ENCODE data around the gene CRYBB3.

The CRYBB3 gene

GRCh38 chr22:25205847-25206246 is 6.2 kb downstream of the CRYBB3 start:
- DNase-seq (no peak), ATAC-seq (replicated peaks) (no peak)
- Mint-ChIP-seq H3K4me1 (peaks cover 0 to 1% of the 10 kb centered on the region in 2 donors), H3K4me3 (no peak overlapping the region), H3K36me3 (no peaks in the 10 kb centered on the region), H3K27ac (no peak overlapping the region), H3K27me3 (peaks cover 6 to 10% of the 10 kb centered on the region in 2 donors), H3K9me3 (peaks cover 0 to 3% of the 10 kb centered on the region in 2 donors)

- Mint-ChIP-seq H3K27ac (no peak overlapping the region), H3K36me3 (no peaks in the 10 kb centered on the region), H3K27me3 (peaks cover 6 to 10% of the 10 kb centered on the region in 2 donors), H3K4me1 (peaks cover 0 to 1% of the 10 kb centered on the region in 2 donors), H3K9me3 (peaks cover 0 to 3% of the 10 kb centered on the region in 2 donors), H3K4me3 (no peak overlapping the region)
- DNase-seq: no peak
- ATAC-seq (replicated peaks): no peak
Measured at GRCh38 chr22:25206998-25207397, 7.3 kb downstream of the CRYBB3 start.

GRCh38 chr22:25207553-25208157 is 8.0 kb downstream of the CRYBB3 start:
- ATAC-seq (replicated peaks) (no peak), DNase-seq (no peak)
- Mint-ChIP-seq H3K4me3 (no peak overlapping the region), H3K27ac (no peak overlapping the region), H3K27me3 (peaks cover 6% of the 10 kb centered on the region in 2 donors), H3K4me1 (no peaks in the 10 kb centered on the region), H3K9me3 (peaks cover 0 to 3% of the 10 kb centered on the region in 2 donors), H3K36me3 (no peaks in the 10 kb centered on the region)

DNA sequence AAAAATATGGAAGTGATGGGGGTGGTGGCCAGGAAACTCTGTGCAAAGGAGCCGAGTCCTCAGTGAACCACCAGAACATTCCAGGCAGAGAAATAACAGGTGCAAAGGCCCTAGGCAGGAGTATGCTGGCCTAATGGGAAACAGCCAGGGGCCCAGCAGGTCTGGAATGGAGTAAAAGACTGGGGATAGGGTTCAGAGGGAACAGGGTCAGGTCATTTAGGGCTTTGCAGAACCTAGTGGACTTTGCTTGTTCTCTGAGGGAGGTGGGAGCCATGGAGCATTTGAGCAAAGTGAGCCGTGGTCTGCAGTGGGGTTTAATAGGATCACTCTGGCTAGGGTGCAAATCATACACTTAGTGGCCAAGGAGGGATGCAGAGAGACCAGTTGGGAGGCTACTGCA is 8.7 kb downstream of the CRYBB3 start:
- H3K27me3 Mint-ChIP-seq: peaks cover 6% of the 10 kb centered on the region in 2 donors
- H3K4me1 Mint-ChIP-seq: no peaks in the 10 kb centered on the region
- H3K27ac Mint-ChIP-seq: no peak overlapping the region
- H3K9me3 Mint-ChIP-seq: peaks cover 2 to 4% of the 10 kb centered on the region in 2 donors
- H3K4me3 Mint-ChIP-seq: no peak overlapping the region
- ATAC-seq (replicated peaks) (no peak), DNase-seq (no peak)
- H3K36me3 Mint-ChIP-seq: no peaks in the 10 kb centered on the region

GRCh38 chr22:25208743-25209505 is 9.3 kb downstream of the CRYBB3 start:
- no peak overlapping the region for H3K27ac Mint-ChIP-seq
- peaks cover 11 to 12% of the 10 kb centered on the region in 2 donors for H3K27me3 Mint-ChIP-seq
- H3K4me3 Mint-ChIP-seq: no peak overlapping the region
- DNase-seq (no peak), ATAC-seq (replicated peaks) (no peak)
- peaks cover 7% of the 10 kb centered on the region in 2 donors for H3K9me3 Mint-ChIP-seq
- H3K36me3 Mint-ChIP-seq: no peaks in the 10 kb centered on the region
- H3K4me1 Mint-ChIP-seq: no peaks in the 10 kb centered on the region

DNA sequence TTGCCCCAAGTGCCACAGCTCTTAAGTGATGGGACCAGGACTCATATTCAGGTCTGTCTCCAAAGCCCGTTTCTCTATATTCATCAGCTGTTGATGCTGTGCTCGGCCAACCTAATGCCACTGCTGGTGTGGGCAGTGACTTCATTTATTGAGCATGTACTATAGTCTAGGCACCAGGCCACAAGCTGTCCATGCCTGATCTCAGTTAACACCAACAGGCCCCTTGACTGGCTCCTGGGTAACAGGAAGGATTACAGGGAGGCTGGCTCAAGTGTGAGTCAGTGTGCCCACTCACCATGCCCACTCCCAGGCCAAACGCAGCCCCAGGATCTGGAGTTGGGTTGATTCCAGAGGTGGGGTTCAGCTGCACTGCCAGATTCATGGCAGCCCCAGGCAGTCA is 11.1 kb downstream of the CRYBB3 start:
- DNase-seq (no peak), ATAC-seq (replicated peaks) (no peak)
- no peak overlapping the region for H3K4me3 Mint-ChIP-seq
- no peak overlapping the region for H3K27ac Mint-ChIP-seq
- H3K27me3 Mint-ChIP-seq: peaks cover 11 to 12% of the 10 kb centered on the region in 2 donors
- H3K36me3 Mint-ChIP-seq: no peaks in the 10 kb centered on the region
- peaks cover 7% of the 10 kb centered on the region in 2 donors for H3K9me3 Mint-ChIP-seq
- no peaks in the 10 kb centered on the region for H3K4me1 Mint-ChIP-seq

DNA sequence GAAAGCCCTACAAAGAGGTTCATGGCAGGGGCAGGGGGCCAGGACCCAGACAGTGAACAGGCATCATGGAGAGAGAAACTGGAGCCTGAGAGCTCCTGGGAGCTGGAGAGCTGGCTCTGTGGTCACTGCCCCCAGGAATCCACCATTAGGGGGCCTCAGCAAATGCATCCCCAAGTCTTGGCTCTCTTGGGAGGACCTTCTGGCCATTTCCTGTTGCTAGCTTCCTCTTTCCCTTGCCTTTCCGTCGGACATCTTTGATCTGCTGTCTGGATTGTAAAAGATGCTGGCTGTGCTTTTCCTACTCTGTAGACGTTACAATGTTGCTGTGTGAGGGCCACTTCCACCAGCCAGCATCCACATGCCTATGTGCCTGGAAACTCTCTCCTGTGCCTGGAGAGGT is 12.7 kb downstream of the CRYBB3 start:
- H3K27me3 Mint-ChIP-seq: peaks cover 11 to 12% of the 10 kb centered on the region in 2 donors

GRCh38 chr22:25213221-25213620 is 13.6 kb downstream of the CRYBB3 start:
- H3K36me3 Mint-ChIP-seq: no peaks in the 10 kb centered on the region
- ATAC-seq (replicated peaks): no peak
- H3K27ac Mint-ChIP-seq: no peak overlapping the region
- H3K9me3 Mint-ChIP-seq: peaks cover 4 to 7% of the 10 kb centered on the region in 2 donors
- DNase-seq: no peak
- no peaks in the 10 kb centered on the region for H3K4me1 Mint-ChIP-seq
- H3K4me3 Mint-ChIP-seq: no peak overlapping the region
- peaks cover 11 to 13% of the 10 kb centered on the region in 2 donors for H3K27me3 Mint-ChIP-seq

More for the DNA sequence above, 12.7 kb downstream of the CRYBB3 start:
- DNase-seq (no peak), ATAC-seq (replicated peaks) (no peak)
- Mint-ChIP-seq H3K27ac (no peak overlapping the region), H3K9me3 (peaks cover 7% of the 10 kb centered on the region in 2 donors), H3K4me3 (no peak overlapping the region), H3K4me1 (no peaks in the 10 kb centered on the region), H3K36me3 (no peaks in the 10 kb centered on the region)

- Mint-ChIP-seq H3K4me1 (no peaks in the 10 kb centered on the region), H3K27ac (no peak overlapping the region), H3K27me3 (peaks cover 14 to 15% of the 10 kb centered on the region in 2 donors), H3K36me3 (no peaks in the 10 kb centered on the region), H3K4me3 (no peak overlapping the region), H3K9me3 (peaks cover 4 to 7% of the 10 kb centered on the region in 2 donors)
- ATAC-seq (replicated peaks) (no peak), DNase-seq (no peak)
Measured at GRCh38 chr22:25216230-25216629, 16.6 kb downstream of the CRYBB3 start.

- H3K27me3 Mint-ChIP-seq: peaks cover 20 to 22% of the 10 kb centered on the region in 2 donors
- DNase-seq (no peak), ATAC-seq (replicated peaks) (no peak)
- no peak within 1 kb of the TSS for H3K27ac Mint-ChIP-seq
- no peaks in the 10 kb centered on the region for H3K4me1 Mint-ChIP-seq
- H3K36me3 Mint-ChIP-seq: no peaks in the 10 kb centered on the region
- H3K9me3 Mint-ChIP-seq: no peaks in the 10 kb centered on the region
- H3K4me3 Mint-ChIP-seq: no peak within 1 kb of the TSS
Measured at GRCh38 chr22:25219211-25219689, 19.6 kb downstream of the CRYBB3 start, which contains the start of gene CRYBB2. Gene CRYBB2 (plus strand): TSS chr22:25219639. CDS start chr22:25221430, 1,791 bp downstream.

- H3K27ac Mint-ChIP-seq: no peak overlapping the region
- no peak overlapping the region for H3K4me3 Mint-ChIP-seq
- no peaks in the 10 kb centered on the region for H3K4me1 Mint-ChIP-seq
- no peaks in the 10 kb centered on the region for H3K9me3 Mint-ChIP-seq
- ATAC-seq (replicated peaks) (no peak), DNase-seq (no peak)
- peaks cover 20 to 22% of the 10 kb centered on the region in 2 donors for H3K27me3 Mint-ChIP-seq
- no peaks in the 10 kb centered on the region for H3K36me3 Mint-ChIP-seq
Measured at GRCh38 chr22:25219948-25220442, 20.3 kb downstream of the CRYBB3 start.

DNA sequence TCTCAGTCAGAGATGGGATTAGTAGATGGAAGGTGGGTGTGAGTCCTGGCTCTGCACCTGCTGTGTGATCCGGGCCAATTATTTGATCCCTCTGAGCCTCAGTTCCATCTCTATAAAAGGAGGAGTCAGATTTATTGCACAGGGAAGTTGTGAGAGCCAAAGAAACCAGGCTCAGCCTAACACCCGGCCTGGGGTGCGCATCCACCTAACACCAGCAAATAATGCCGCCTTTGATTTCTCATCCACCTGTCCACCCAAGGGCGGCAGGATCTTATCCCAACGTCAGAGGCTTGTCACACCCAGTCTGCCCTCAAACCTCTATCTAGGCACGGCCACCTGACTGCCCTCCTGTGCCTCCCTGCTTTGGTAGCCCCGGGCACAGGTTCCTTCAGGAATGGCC is 22.1 kb downstream of the CRYBB3 start:
- ATAC-seq (replicated peaks) (no peak), DNase-seq (no peak)
- Mint-ChIP-seq H3K9me3 (no peaks in the 10 kb centered on the region), H3K4me1 (no peaks in the 10 kb centered on the region), H3K27me3 (peaks cover 20 to 22% of the 10 kb centered on the region in 2 donors), H3K36me3 (no peaks in the 10 kb centered on the region), H3K4me3 (no peak overlapping the region), H3K27ac (no peak overlapping the region)

DNA sequence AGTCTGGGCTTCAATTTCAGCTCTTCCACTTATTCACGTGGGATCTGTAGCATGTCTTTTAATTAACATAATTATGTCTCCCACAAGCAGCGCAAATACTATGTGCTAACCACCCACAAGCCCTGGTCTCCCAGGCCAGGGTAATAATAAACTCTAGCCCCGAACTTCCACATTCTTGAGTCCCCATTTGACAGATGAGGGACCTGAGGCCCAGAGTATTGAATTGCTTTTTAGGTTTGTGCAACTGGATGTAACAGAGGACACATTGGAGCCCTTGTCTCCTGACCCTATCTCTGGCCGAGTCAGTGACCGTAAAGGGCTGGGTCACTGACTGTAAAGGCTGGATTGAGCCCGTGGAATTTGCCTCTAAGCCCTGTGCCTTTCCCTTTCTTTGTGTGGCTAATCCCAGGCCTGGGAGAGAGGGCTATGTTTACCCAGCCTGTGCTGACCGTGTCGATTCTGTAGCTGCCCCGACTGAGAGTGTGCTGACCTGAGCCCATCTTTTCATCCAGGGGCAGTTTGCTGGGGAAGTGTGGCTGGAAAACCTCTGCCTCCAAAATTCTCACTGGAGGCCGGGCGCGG is 23.7 kb downstream of the CRYBB3 start:
- Mint-ChIP-seq H3K36me3 (no peaks in the 10 kb centered on the region), H3K27me3 (peaks cover 16 to 20% of the 10 kb centered on the region in 2 donors), H3K9me3 (no peaks in the 10 kb centered on the region), H3K4me1 (no peaks in the 10 kb centered on the region), H3K27ac (no peak overlapping the region), H3K4me3 (no peak overlapping the region)
- DNase-seq (no peak), ATAC-seq (replicated peaks) (no peak)

GRCh38 chr22:25228822-25229221 is 29.2 kb downstream of the CRYBB3 start:
- H3K36me3 Mint-ChIP-seq: peaks cover 0 to 2% of the 10 kb centered on the region in 2 donors
- no peak for ATAC-seq (replicated peaks)
- H3K9me3 Mint-ChIP-seq: peaks cover 2 to 3% of the 10 kb centered on the region in 2 donors
- H3K27ac Mint-ChIP-seq: no peak overlapping the region
- peaks cover 25 to 33% of the 10 kb centered on the region in 2 donors for H3K27me3 Mint-ChIP-seq
- H3K4me3 Mint-ChIP-seq: no peak overlapping the region
- no peaks in the 10 kb centered on the region for H3K4me1 Mint-ChIP-seq
- DNase-seq: no peak

Data from stimulated activated naive B cell treated with anti-CD40 and anti-IgM and Interleukin-4, amounts not matched to agents 10 μg/mL and 1 μg/mL and 100 μg/mL, for 72 hours (primary cell).